NCI-H1694 treated with DMSO at 0.1 percent for 48 hours (cell line): ENCODE results near the gene TLR2.
"Not testable (repeated sequence)": the region's sequence is repeated elsewhere in the genome, so short reads cannot be mapped to it uniquely, and the experiment has no call there.

Experiments
- DNase-seq: peaks from one replicate; lab custom pipeline; 2025; lab: John Stamatoyannopoulos, UW

The TLR2 gene

GRCh38 chr4:153661908-153662307, 22.2 kb upstream of the TLR2 start:
- no peak for DNase-seq

- DNase-seq: no peak
Observed at GRCh38 chr4:153663667-153664066, 20.4 kb upstream of the TLR2 start.

- not testable (repeated sequence) for DNase-seq
Observed at GRCh38 chr4:153666505-153666904, 17.6 kb upstream of the TLR2 start.

- DNase-seq: no peak
Observed at GRCh38 chr4:153668647-153669046, 15.4 kb upstream of the TLR2 start.

- no peak for DNase-seq
Observed at GRCh38 chr4:153669838-153670237, 14.2 kb upstream of the TLR2 start.

GRCh38 chr4:153676486-153676885, 7.6 kb upstream of the TLR2 start:
- DNase-seq: no peak

GRCh38 chr4:153676984-153677383, 7.1 kb upstream of the TLR2 start:
- DNase-seq: no peak

- no peak for DNase-seq
Observed at GRCh38 chr4:153679486-153679885, 4.6 kb upstream of the TLR2 start.

GRCh38 chr4:153683763-153684181, 308 bp upstream of the TLR2 start:
- no peak for DNase-seq

- DNase-seq: no peak
Observed at GRCh38 chr4:153684971-153685371, 891 bp downstream of the TLR2 start.

- no peak for DNase-seq
Observed at GRCh38 chr4:153704522-153704921, 20.4 kb downstream of the TLR2 start.

GRCh38 chr4:153705743-153706468, 21.8 kb downstream of the TLR2 start:
- DNase-seq: no peak

GRCh38 chr4:153706519-153706918, 22.4 kb downstream of the TLR2 start:
- DNase-seq: no peak

- DNase-seq: no peak
Observed at GRCh38 chr4:153710681-153711080, 26.6 kb downstream of the TLR2 start.

GRCh38 chr4:153713866-153714646, 30.0 kb downstream of the TLR2 start:
- DNase-seq: no peak

- no peak for DNase-seq
Observed at GRCh38 chr4:153722036-153722435, 38.0 kb downstream of the TLR2 start.

GRCh38 chr4:153724606-153725005, 40.5 kb downstream of the TLR2 start:
- DNase-seq: no peak

GRCh38 chr4:153725136-153725830, 41.2 kb downstream of the TLR2 start:
- DNase-seq: no peak

- no peak for DNase-seq
Observed at GRCh38 chr4:153725831-153726154, 41.7 kb downstream of the TLR2 start.

- no peak for DNase-seq
Observed at GRCh38 chr4:153728151-153728550, 44.1 kb downstream of the TLR2 start.

GRCh38 chr4:153728660-153729059, 44.6 kb downstream of the TLR2 start:
- DNase-seq: no peak

GRCh38 chr4:153729895-153730294, 45.8 kb downstream of the TLR2 start:
- DNase-seq: no peak

- DNase-seq: no peak
Observed at GRCh38 chr4:153731239-153731638, 47.2 kb downstream of the TLR2 start.
